H9 (cell line): ENCODE data around the gene CSTA. TPM values are rescaled to one million over a fixed set of nuclear protein-coding genes. Genes with fewer than 3 reads are reported as not detected.

Experiments used
- DNase-seq: peaks from one replicate; pipeline ENCODE4 v3.0.0-alpha.2; 2017
- H2AFZ ChIP-seq: one replicate; pipeline ENCODE4 v1.6.1; 2013; ENCODE audit warnings: mild to moderate bottlenecking, low read length, control low read depth, moderate library complexity
- H2AK5ac ChIP-seq: 2 replicates; pipeline ENCODE4 v1.6.1; 2013; ENCODE audit warnings: low read length, control low read depth, mixed read lengths; ENCODE audit not compliant: insufficient read length
- H2BK120ac ChIP-seq: one replicate; pipeline ENCODE4 v1.6.1; 2013; ENCODE audit warnings: low read depth, mild to moderate bottlenecking, low read length, control low read depth, inconsistent platforms; ENCODE audit not compliant: poor library complexity, severe bottlenecking
- H2BK12ac ChIP-seq: 2 replicates; pipeline ENCODE4 v1.6.1; 2013; ENCODE audit warnings: low read length, control low read depth, mixed read lengths, low read depth; ENCODE audit not compliant: insufficient read length
- H2BK15ac ChIP-seq: 2 replicates; pipeline ENCODE4 v1.6.1; 2013; ENCODE audit warnings: low read depth, low read length, control low read depth
- H2BK20ac ChIP-seq: one replicate; pipeline ENCODE4 v1.6.1; 2013; ENCODE audit warnings: low read depth, mild to moderate bottlenecking, low read length, control low read depth, inconsistent platforms; ENCODE audit not compliant: poor library complexity, severe bottlenecking
- H2BK5ac ChIP-seq: 2 replicates; pipeline ENCODE4 v1.6.1; 2013; ENCODE audit warnings: low read length, control low read depth, mixed read lengths; ENCODE audit not compliant: insufficient read length
- H3K14ac ChIP-seq: 2 replicates; pipeline ENCODE4 v1.6.1; 2013; ENCODE audit warnings: low read length, control low read depth; ENCODE audit not compliant: insufficient read depth
- H3K18ac ChIP-seq: 2 replicates; pipeline ENCODE4 v1.6.1; 2013; ENCODE audit warnings: low read depth, mild to moderate bottlenecking, mixed read lengths, low read length, control low read depth; ENCODE audit not compliant: insufficient read length
- H3K23ac ChIP-seq: 2 replicates; pipeline ENCODE4 v1.6.1; 2013; ENCODE audit warnings: low read length, control low read depth, mixed read lengths, low read depth; ENCODE audit not compliant: insufficient read length
- H3K23me2 ChIP-seq: 2 replicates; pipeline ENCODE4 v1.6.1; 2013; ENCODE audit warnings: low read depth, mild to moderate bottlenecking, mixed read lengths, low read length, control low read depth; ENCODE audit not compliant: insufficient read length, poor library complexity, severe bottlenecking
- H3K27ac ChIP-seq: 2 replicates; pipeline ENCODE4 v1.5.1; 2013; ENCODE audit warnings: low read length, control low read depth, mixed read lengths, low read depth; ENCODE audit not compliant: insufficient read length
- H3K27me3 ChIP-seq: 2 replicates; pipeline ENCODE4 v1.6.1; 2013; ENCODE audit warnings: low read length, control low read depth, inconsistent platforms; ENCODE audit not compliant: insufficient read depth
- H3K4ac ChIP-seq: 2 replicates; pipeline ENCODE4 v1.6.1; 2013; ENCODE audit warnings: low read depth, mild to moderate bottlenecking, control low read depth, inconsistent platforms, low read length, moderate library complexity
- H3K4me1 ChIP-seq: 2 replicates; pipeline ENCODE4 v1.6.1; 2013; ENCODE audit warnings: low read length, control low read depth, inconsistent platforms; ENCODE audit not compliant: insufficient read depth
- H3K4me2 ChIP-seq: 2 replicates; pipeline ENCODE4 v1.6.1; 2013; ENCODE audit warnings: low read length, control low read depth, mixed read lengths; ENCODE audit not compliant: insufficient read length, insufficient read depth
- H3K56ac ChIP-seq: 2 replicates; pipeline ENCODE4 v1.6.1; 2013; ENCODE audit warnings: low read depth, mild to moderate bottlenecking, mixed read lengths, low read length, control low read depth; ENCODE audit not compliant: insufficient read length
- H3K79me1 ChIP-seq: 2 replicates; pipeline ENCODE4 v1.6.1; 2013; ENCODE audit warnings: low read depth, mild to moderate bottlenecking, moderate library complexity, low read length, control low read depth, inconsistent platforms; ENCODE audit not compliant: insufficient read depth, poor library complexity, severe bottlenecking
- H3K79me2 ChIP-seq: 2 replicates; pipeline ENCODE4 v1.6.1; 2013; ENCODE audit warnings: low read length, control low read depth, inconsistent platforms; ENCODE audit not compliant: insufficient read depth
- H3K9ac ChIP-seq: 2 replicates; pipeline ENCODE4 v1.6.1; 2013; ENCODE audit warnings: low read length, control low read depth, mixed read lengths; ENCODE audit not compliant: insufficient read length; ENCODE audit errors: extremely low read depth
- H3K9me3 ChIP-seq: one replicate; pipeline ENCODE4 v1.6.1; 2013; ENCODE audit warnings: low read depth, low read length, inconsistent platforms; ENCODE audit not compliant: control insufficient read depth
- H3T11ph ChIP-seq: one replicate; pipeline ENCODE4 v1.6.1; 2013; ENCODE audit warnings: mild to moderate bottlenecking, low read length, control low read depth, inconsistent platforms
- H4K20me1 ChIP-seq: one replicate; pipeline ENCODE4 v1.6.1; 2013; ENCODE audit not compliant: control insufficient read depth, insufficient read length, insufficient read depth
- H4K5ac ChIP-seq: 2 replicates; pipeline ENCODE4 v1.6.1; 2013; ENCODE audit warnings: low read depth, mild to moderate bottlenecking, mixed read lengths, low read length, control low read depth; ENCODE audit not compliant: insufficient read length
- H4K8ac ChIP-seq: replicated peaks from 2 replicates; pipeline ENCODE4 v1.6.1; 2013; ENCODE audit warnings: low read length, control low read depth, mixed read lengths, low read depth; ENCODE audit not compliant: insufficient read length
- H4K91ac ChIP-seq: 2 replicates; pipeline ENCODE4 v1.6.1; 2013; ENCODE audit warnings: low read depth, mild to moderate bottlenecking, moderate library complexity, mixed read lengths, low read length, control low read depth; ENCODE audit not compliant: insufficient read length
- H3K27ac Mint-ChIP-seq, 3 experiments: 2 replicates in 2 of 3; 3 replicates in 1 of 3; pipeline ENCODE4 v1.8.0; 2020 to 2021; ENCODE audit warnings: mixed read lengths in 3 of 3, mild to moderate bottlenecking in 1 of 3, moderate library complexity in 1 of 3
- H3K27me3 Mint-ChIP-seq: 2 replicates; pipeline ENCODE4 v1.8.0; 2021; ENCODE audit warnings: low read depth, mild to moderate bottlenecking, moderate library complexity, mixed read lengths
- H3K36me3 Mint-ChIP-seq, 3 experiments: 2 replicates in 2 of 3; 3 replicates in 1 of 3; pipeline ENCODE4 v1.8.0; 2020 to 2021; ENCODE audit warnings: low read depth in 3 of 3, mixed read lengths in 3 of 3; ENCODE audit not compliant: insufficient read depth in 1 of 3
- H3K4me1 Mint-ChIP-seq, 2 experiments: 2 replicates each; pipeline ENCODE4 v1.8.0; 2020; ENCODE audit warnings: mixed read lengths in 2 of 2
- H3K4me3 Mint-ChIP-seq, 2 experiments: 2 replicates in 1 of 2; 3 replicates in 1 of 2; pipeline ENCODE4 v1.8.0; 2020 to 2021; ENCODE audit warnings: mild to moderate bottlenecking in 2 of 2, mixed read lengths in 2 of 2, moderate library complexity in 1 of 2
- H3K9me3 Mint-ChIP-seq, 2 experiments: 2 replicates in 1 of 2; 3 replicates in 1 of 2; pipeline ENCODE4 v1.8.0; 2020; ENCODE audit warnings: mild to moderate bottlenecking in 2 of 2, mixed read lengths in 2 of 2, moderate library complexity in 1 of 2
- CTCF ChIP-seq: fragments of 200-600 bp; sonication (generic); conservative IDR thresholded peaks from 3 replicates; pipeline ENCODE4 v1.8.0; 2021; ENCODE audit warnings: antibody characterized with exemption, mild to moderate bottlenecking
- WGBS: extraction: QIAGEN DNeasy Blood & Tissue Kit; methylation state at CpG from one replicate; pipeline ENCODE4 v1.1.7; 2013; ENCODE audit warnings: missing lambda C conversion rate, low lambda C conversion rate, mixed read lengths; ENCODE audit not compliant: insufficient read length; ENCODE audit errors: extremely low coverage; 5-methylcytosine and 5-hydroxymethylcytosine counted together
- total RNA-seq: library from RNA; stranded (reverse); gene quantifications from 2 replicates; pipeline ENCODE4 v1.2.1, GENCODE V29; 2021

Gene CSTA
- total RNA-seq, 1 experiment from 2014 or later: not detected

GRCh38 chr3:122351612-122352011 is 26.6 kb downstream of the CSTA start:
- Histone ChIP-seq H4K8ac (no peak overlapping the region), H3T11ph (no peak overlapping the region), H3K4ac (no peak overlapping the region), H3K14ac (no peak overlapping the region), H3K79me1 (no peaks in the 10 kb centered on the region), H3K18ac (no peak overlapping the region), H3K9me3 (no peaks in the 10 kb centered on the region), H3K4me2 (no peak overlapping the region), H2BK120ac (no peak overlapping the region), H3K27me3 (no peaks in the 10 kb centered on the region), H2BK12ac (no peak overlapping the region), H3K23ac (no peak overlapping the region), H2BK20ac (no peak overlapping the region), H4K91ac (no peak overlapping the region), H3K4me1 (no peaks in the 10 kb centered on the region), H4K20me1 (no peaks in the 10 kb centered on the region), H3K27ac (no peak overlapping the region), H3K9ac (no peak overlapping the region), H2BK5ac (no peak overlapping the region), H3K79me2 (no peaks in the 10 kb centered on the region), H2AK5ac (no peak overlapping the region), H4K5ac (no peak overlapping the region), H2AFZ (no peak overlapping the region), H3K23me2 (no peaks in the 10 kb centered on the region), H3K56ac (no peak overlapping the region), H2BK15ac (no peak overlapping the region)
- Mint-ChIP-seq H3K27ac (no peak overlapping the region), H3K4me1 (no peaks in the 10 kb centered on the region), H3K36me3 (no peaks in the 10 kb centered on the region; a peak in 1 of 7 replicates), H3K27me3 (no peaks in the 10 kb centered on the region), H3K9me3 (peaks cover 0 to 6% of the 10 kb centered on the region in 2 experiments; a peak in 3 of 5 replicates), H3K4me3 (no peak overlapping the region)
- DNase-seq: no peak
- no peak for TF ChIP-seq CTCF
- WGBS: no CpG with 5 or more reads among the region's 4 CpGs
